ENCODE results near the gene WFS1. TPM values are rescaled to one million over a fixed set of nuclear protein-coding genes. Genes with fewer than 3 reads are reported as not detected.

WFS1 gene
- total RNA-seq, 1 donor: 2.2 TPM

DNA sequence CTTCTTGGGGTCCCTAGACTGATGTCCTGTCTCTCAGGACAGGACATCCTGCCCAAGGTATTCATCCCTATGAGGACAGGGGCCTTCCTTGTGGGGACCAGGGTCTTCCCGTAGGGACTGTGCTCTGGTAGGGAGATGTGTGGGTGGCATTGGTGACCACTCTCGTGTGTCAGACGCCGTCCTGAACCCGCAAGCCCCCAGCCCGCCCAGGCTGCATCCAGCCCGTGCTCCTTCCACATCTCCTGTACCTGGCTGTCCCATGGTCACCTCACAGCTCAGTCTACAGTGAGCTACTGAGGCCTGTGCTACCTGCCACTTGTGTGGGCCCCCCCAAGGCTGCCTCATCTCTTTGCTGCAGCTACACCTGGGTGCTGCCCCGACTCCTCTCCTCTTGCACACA is 24.0 kb downstream of the WFS1 start:
- no peak for DNase-seq (ENCODE audit: low read depth in 2 of 3, low spot score in 2 of 3)

DNA sequence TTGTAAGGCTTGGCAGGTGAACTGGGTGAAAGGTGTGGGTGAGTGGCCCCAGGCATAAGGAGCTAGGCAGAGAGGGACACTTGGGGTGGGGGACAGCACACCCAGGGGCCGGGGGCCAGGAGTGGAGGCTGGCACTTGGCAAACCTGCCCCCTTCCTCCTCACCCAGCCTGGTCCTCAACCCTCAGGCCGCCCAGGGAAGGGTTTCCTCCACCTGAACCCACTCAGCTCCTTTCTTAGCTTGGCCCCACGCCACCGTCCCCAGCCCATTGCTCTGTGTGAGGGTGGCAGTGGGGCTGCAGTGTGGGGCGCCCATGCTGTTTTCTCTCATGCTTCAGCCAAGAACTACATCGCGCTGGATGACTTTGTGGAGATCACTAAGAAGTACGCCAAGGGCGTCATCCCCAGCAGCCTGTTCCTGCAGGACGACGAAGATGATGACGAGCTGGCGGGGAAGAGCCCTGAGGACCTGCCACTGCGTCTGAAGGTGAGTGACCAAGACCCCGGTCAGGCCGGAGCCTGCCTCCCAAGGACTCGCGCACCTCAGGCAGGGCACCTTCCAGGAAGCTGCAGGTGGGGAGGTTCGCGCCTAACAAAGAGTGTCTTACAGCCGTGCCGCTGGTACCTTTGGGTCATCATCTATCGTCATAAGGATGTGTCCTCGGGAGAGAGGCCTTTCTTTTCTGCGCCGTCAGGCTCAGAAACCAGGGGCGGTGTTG is 25.2 kb downstream of the WFS1 start:
- DNase-seq (ENCODE audit: low read depth in 2 of 3, low spot score in 2 of 3): no peak

DNA sequence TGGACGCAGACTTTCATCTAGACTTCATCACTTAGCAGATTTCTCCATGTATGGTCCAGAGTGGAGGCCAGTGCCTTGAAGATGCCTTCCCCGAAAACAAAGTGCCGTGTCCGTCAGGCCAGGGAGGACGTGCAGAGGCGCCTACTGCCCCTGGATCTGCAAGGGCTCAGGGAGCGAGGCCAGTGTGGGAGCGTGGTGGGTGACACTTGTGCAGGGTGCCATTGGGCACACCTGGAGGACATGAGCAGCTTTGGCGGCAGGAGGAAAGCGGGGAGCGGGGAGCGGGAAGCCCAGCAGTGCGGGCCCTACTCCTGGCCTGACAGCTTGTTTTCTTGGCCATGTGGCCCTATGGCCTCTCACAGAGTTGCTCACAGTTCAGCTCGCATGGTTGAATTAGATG is 25.8 kb downstream of the WFS1 start:
- no peak for DNase-seq (ENCODE audit: low read depth in 2 of 3, low spot score in 2 of 3)

DNA sequence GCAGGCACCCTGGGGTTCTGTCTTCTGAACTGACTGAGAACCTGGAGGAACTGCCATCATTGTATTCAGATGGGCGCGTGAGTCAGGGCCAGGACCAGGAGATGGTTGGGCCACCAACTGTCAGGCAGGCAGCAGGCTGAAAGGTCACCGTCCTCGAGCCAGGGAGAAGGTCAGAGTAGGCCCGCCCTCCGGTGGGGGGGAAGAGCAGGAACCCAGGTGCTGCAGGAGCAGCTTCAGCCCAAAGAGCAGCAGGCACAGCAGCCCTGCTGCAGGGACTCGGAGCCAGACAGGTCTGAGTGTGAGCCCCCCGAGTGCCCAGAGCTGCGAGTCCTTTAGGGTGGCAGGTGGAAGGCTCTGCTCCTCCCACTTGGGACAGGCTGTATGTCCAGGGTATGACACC is 26.4 kb downstream of the WFS1 start:
- no peak for DNase-seq (ENCODE audit: low read depth in 2 of 3, low spot score in 2 of 3)

DNA sequence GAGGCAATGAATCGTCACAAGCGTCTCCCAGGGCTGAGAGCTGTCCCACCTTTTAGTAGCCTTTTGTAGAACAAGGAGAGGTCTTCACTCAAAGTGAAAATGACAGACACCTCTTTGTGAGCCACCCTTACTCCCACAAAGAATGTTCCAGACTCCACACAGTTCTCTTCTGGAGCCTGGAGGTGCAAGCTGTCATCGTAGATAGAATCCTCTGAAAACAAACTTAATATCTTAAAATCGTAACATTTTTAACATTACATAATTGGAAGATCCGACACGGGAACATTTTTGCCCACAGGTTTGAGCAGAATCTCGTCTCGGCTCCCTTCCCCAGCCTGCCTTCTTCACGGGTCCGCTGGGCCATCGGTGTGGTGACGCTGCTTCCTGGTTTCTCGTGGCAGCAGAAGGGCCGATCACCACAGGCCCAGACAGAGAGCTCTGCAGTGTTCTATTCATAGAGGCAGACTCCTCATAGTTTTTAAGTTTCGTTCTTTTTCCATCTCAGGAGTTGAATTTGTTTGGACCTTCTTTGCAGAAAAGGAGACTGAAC is 27.7 kb downstream of the WFS1 start:
- no peak for DNase-seq (ENCODE audit: low read depth in 2 of 3, low spot score in 2 of 3)

DNA sequence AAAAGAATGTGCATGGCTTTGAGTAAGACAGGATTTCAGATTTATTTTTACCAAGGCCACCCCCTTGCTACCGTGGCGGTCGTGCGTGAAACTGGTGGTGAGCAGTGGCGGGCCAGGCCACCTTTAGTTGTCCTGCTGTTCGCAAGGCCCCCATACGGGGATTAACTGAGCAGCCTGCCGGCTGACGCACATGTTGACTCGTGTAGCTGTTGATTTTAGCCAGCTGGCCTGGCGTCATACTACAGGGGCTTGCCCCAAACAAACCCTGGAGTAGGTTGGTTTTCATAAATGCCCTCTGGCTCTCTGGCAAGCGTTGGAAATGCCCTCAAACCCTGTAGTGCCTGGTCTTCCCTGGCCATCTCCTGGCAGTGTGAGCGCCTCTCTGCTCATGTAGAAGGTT is 28.4 kb downstream of the WFS1 start:
- no peak for DNase-seq (ENCODE audit: low read depth in 2 of 3, low spot score in 2 of 3)

DNA sequence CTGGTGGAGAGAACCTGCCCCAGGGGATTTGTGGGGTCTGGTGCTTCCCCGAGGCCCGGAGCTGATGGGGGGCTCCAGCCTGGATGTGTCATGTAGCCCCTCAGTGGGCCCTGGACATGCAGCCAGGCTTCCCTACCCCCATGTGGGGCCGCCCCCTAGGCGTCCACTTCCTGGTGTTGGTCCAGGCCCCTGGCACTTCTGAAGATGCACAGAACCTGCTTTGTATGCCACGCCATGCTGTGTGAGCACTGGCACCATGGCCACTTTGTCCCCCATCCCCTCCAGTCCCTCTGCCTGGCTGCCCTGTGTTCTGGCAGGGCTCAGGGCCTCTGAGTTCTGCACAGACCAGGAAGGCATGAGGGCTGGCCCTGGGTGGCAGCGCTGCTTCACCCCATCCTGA is 29.2 kb downstream of the WFS1 start:
- DNase-seq (ENCODE audit: low read depth in 2 of 3, low spot score in 2 of 3): no peak

DNA sequence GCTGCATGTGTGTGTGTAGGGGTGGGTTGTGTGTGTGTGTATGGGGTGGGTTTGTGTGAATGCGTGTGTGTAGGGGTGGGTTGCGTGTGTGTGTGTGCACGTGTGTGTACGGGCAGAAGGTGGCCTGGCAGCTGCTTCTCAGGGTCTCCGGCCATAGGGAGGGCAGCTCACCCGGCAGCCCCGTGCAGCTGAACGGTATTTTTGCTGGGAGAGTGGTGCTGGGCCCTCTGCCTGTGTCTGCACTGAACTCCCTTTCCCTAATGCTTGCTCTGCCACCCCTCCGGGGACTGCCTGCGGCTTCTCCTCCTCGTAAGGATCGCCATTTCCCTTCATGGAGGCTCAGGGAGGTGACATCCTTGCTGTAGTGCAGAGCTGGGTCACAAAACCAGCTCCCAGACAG is 30.2 kb downstream of the WFS1 start:
- no peak for DNase-seq (ENCODE audit: low read depth in 2 of 3, low spot score in 2 of 3)

DNA sequence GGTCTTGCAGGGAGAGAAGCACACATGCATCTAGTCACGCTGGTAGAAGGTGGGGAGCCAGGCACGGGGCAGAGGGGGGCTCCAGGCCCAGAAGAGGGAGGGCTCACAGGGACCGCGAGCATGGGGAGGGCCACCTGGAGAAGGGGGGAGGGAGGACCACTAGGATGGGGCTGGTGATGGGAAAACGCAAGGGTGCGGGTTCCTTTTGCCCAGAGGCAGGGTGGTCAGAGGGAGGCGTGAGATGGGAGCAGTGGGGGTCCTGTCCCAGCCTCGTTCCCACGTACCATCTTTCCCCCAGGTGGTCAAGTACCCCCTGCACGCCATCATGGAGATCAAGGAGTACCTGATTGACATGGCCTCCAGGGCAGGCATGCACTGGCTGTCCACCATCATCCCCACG is 30.7 kb downstream of the WFS1 start:
- no peak for DNase-seq (ENCODE audit: low read depth in 2 of 3, low spot score in 2 of 3)

DNA sequence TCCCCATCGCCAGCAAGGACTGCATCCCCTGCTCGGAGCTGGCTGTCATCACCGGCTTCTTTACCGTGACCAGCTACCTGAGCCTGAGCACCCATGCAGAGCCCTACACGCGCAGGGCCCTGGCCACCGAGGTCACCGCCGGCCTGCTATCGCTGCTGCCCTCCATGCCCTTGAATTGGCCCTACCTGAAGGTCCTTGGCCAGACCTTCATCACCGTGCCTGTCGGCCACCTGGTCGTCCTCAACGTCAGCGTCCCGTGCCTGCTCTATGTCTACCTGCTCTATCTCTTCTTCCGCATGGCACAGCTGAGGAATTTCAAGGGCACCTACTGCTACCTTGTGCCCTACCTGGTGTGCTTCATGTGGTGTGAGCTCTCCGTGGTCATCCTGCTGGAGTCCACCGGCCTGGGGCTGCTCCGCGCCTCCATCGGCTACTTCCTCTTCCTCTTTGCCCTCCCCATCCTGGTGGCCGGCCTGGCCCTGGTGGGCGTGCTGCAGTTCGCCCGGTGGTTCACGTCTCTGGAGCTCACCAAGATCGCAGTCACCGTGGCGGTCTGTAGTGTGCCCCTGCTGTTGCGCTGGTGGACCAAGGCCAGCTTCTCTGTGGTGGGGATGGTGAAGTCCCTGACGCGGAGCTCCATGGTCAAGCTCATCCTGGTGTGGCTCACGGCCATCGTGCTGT is 31.5 kb downstream of the WFS1 start:
- DNase-seq (ENCODE audit: low read depth in 2 of 3, low spot score in 2 of 3): no peak

DNA sequence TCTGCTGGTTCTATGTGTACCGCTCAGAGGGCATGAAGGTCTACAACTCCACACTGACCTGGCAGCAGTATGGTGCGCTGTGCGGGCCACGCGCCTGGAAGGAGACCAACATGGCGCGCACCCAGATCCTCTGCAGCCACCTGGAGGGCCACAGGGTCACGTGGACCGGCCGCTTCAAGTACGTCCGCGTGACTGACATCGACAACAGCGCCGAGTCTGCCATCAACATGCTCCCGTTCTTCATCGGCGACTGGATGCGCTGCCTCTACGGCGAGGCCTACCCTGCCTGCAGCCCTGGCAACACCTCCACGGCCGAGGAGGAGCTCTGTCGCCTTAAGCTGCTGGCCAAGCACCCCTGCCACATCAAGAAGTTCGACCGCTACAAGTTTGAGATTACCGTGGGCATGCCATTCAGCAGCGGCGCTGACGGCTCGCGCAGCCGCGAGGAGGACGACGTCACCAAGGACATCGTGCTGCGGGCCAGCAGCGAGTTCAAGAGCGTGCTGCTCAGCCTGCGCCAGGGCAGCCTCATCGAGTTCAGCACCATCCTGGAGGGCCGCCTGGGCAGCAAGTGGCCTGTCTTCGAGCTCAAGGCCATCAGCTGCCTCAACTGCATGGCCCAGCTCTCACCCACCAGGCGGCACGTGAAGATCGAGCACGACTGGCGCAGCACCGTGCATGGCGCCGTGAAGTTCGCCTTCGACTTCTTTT is 32.2 kb downstream of the WFS1 start:
- no peak for DNase-seq (ENCODE audit: low read depth in 2 of 3, low spot score in 2 of 3)

DNA sequence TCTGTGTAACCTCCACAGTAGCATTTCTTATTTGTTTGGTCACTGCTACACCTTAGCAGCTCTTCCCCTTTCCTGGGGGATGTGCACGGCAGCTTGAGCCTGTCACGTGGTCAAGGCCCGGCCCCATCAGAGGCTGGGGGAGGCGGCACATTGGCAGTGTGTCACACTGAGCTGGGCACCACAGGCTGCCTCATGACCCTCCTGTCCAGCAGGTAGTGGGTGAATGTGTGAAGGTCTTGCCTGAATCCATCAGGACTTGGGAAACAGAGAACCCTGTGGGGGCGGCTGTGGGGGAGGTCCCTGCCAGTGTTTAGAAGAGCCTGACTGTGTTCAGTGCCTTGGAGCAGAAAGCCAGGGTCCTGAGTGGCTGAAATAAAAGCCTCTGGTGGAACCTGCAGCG is 33.2 kb downstream of the WFS1 start:
- DNase-seq (ENCODE audit: low read depth in 2 of 3, low spot score in 2 of 3): no peak

DNA sequence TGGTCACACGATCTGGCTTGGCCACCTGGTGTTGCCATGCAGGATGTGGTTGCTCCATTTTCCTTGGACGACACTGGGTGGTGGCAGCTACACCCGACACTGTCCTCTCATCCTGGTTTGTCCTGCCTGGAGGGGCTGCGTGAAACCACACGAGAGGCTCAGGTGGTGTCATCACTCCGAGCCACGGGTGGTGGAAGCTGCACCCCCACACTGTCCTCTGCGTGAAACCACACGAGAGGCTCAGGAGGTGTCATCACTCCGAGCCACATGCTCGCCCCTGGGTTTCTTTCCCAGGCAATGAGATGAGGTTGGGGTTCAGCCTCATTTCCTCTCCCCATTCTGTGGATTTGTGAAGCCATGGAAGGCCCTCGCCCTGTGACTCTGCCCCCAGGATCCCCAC is 34.3 kb downstream of the WFS1 start:
- no peak for DNase-seq (ENCODE audit: low read depth in 2 of 3, low spot score in 2 of 3)

DNA sequence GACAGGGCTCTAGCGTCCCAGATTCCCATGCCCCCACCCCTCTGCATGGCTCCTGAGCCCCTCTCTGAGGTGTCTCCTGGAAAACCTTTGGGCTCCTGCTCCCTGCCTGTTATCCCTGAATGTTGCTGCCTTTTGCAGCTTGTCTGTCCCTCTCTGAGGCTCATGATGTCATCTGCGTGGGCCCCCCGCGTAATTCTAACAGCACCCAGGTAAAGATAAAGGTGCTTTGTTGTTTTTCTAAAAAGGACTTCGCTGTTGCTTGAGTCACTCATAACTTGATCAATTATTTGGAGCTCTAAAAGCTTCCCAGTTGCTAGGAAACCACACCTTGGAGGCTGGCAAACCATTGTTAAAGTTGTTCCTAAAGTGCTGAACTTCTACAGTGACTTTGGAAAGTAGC is 36.6 kb downstream of the WFS1 start:
- no peak for DNase-seq (ENCODE audit: low read depth in 2 of 3, low spot score in 2 of 3)

DNA sequence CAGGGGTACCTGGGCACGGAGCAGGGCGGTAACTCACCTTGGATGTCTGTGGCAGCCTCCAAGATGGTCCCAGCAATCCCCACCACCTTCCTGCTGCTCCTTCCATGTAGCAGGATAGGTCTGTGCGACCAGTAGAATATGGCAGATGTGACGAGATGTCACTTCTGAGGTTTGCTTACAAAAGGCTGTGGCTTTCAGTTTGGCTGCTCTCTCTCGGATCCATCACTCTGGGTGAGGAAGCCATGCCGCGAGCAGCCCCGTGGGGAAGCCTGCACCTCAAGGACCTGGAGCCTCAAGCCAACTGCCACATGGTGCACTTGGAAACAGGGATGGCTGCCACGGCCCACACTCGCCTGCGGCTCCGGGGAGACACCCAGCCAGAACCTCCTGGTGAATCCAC is 37.6 kb downstream of the WFS1 start:
- no peak for DNase-seq (ENCODE audit: low read depth in 2 of 3, low spot score in 2 of 3)

DNA sequence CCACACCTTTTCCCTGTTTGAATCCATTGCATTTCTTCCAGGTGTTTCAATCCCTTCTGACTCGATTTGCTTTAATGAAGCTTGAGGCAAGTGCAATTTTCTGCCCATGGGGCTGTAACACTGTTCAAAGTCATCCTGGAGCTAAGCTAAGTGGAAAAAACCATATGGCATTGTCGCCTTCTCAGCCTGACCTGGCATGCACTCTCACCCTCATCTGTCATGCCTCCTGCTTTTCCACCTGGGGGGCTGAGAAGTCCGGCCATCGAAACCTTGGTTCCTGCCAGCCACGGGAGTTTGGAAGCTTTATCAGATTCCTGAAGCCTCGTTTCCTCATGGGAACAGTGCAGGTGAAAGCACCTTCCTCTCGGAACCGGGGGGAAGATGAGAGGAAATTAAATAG is 38.2 kb downstream of the WFS1 start:
- DNase-seq (ENCODE audit: low read depth in 2 of 3, low spot score in 2 of 3): no peak

DNA sequence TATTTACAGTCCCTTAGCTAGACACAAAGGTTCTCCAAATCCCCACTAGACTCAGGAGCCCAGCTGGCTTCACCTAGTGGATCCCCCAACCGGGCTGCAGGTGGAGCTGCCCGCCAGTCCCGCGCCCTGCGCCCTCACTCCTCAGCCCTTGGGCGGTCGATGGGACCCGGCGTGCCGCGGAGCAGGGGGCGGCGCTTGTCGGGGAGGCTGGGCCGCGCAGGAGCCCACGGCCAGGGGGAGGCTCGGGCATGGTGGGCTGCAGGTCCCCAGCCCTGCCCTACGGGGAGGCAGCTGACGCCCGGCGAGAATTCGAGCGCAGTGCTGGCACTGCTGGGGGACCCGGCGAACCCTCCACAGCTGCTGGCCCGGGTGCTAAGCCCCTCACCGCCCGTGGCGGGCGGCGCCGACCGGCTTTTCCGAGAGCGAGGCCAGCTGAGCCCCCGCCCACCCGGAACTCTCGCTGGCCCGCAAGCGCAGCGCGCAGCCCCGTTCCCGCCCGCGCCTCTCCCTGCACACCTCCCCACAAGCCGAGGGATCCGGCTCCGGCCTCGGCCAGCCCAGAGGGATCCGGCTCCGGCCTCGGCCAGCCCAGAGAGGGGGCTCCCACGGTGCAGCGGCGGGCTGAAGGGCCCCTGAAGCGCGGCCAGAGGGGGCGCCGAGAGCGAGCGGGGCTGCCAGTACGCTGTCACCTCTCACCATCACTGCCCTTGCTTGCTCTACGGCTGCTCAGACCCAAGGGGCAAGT is 39.4 kb downstream of the WFS1 start:
- peak in 1 of 3 donors; percentile 27 for DNase-seq (ENCODE audit: low read depth in 2 of 3, low spot score in 2 of 3)

DNA sequence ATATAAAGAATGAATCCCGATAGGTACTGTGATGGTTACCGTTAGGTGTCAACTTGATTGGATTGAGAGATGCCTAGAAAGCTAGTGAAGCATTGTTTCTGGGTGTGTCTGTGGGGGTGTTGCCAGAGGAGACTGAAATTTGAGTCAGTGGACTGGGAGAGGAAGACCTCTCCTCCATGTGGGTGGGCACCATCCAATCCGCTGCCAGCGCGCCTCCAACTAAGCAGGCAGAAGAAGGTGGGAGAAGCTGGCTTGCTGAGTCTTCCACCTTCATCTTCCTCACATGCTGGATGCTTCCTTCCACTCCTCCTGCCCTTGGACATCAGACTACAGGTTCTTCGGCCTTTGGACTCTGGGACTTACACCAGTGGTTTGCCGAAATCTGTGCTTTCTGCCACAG is 40.1 kb downstream of the WFS1 start:
- DNase-seq (ENCODE audit: low read depth in 2 of 3, low spot score in 2 of 3): no peak

DNA sequence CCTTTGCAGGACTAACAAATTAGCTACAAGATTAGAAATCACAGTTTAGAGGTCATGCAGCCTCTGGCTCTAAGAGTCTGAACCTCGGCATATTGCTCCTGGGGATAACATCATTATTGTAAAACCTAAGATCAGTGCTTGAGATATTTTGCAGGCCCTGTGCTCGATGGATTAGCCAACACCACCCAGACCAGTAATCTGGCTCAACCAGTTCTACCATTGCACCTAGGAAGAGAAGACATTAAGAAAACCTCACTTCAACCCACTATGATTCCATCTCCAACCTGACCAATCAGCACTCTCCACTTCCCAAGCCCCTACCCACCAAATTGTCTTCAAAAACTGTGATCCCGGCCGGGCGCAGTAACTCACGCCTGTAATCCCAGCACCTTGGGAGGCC is 43.6 kb downstream of the WFS1 start:
- no peak for DNase-seq (ENCODE audit: low read depth in 2 of 3, low spot score in 2 of 3)

DNA sequence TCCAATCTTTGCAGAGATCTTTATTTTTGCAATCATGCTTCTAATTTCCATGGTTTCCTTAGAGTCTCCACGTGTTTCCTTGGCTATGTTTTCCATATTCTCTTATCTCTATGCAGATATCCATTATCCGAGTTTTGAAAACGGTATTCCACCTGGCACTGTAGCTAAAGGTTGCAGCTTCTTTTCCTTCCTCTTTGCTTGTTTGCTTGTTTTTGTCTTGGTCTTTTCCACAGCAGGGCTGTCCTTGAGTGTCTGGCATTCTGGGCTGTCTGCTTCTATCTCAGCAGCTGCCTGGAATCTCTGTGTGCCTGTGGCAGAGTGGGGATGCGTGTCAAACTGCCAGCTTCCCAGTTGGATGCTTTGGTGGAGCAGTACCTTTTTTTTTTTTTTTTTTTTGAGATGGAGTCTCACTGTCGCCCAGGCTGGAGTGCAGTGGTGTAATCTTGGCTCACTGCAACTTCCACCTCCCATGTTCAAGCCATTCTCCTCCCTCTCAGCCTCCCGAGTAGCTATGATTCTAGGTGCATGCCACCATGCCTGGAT is 46.9 kb downstream of the WFS1 start:
- no peak for DNase-seq (ENCODE audit: low read depth in 2 of 3, low spot score in 2 of 3)

DNA sequence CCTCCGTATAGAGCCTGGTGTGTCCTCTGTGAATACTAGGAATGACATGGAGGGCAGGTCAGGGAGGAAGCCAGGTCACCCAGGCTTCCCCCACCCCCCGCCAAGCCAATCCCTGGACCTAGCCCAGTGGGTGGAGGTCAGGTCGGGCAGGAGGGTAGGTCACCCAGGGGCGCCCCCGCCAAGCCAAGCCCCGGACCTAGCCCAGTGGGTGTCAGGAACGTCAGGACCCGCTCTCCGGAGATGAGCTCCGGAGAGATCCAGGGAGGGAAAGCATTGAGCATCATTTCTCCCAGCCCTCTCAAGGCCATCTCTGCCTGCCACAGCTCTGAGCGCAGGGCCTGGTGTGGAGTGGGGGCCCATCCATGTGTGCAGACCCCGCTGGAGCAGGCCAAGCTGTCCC is 48.6 kb downstream of the WFS1 start:
- DNase-seq (ENCODE audit: low read depth in 2 of 3, low spot score in 2 of 3): no peak
